Body of pancreas (tissue), 4 donors: ENCODE data around the gene ACKR1. TPM values are rescaled to one million over a fixed set of nuclear protein-coding genes. Genes with fewer than 3 reads are reported as not detected.

Experiments used
- ATAC-seq: fragments of 150-250 bp; one replicate; pipeline ENCODE4 v1.9.1; 2016
- DNase-seq, 4 donors: peaks; one replicate each; pipeline ENCODE4 v3.0.0-alpha.2; 2019
- H3K27ac ChIP-seq, 4 donors: fragments of 200-600 bp; sonication (generic); 1 replicate in 3 of 4; 2 replicates in 1 of 4; pipeline versions ENCODE4 v1.5.1 to v1.6.1; 2016 to 2019; ENCODE audit warnings: mild to moderate bottlenecking in 1 of 4, mixed read lengths in 1 of 4, moderate library complexity in 1 of 4
- H3K27me3 ChIP-seq, 2 donors: fragments of 200-600 bp; sonication (generic); one replicate each; pipeline ENCODE4 v1.6.0; 2016; ENCODE audit warnings: mild to moderate bottlenecking in 1 of 2
- H3K36me3 ChIP-seq, 2 donors: fragments of 200-600 bp; sonication (generic); replicated peaks in 1 of 2; 2 replicates each; pipeline ENCODE4 v1.5.1; 2016; ENCODE audit warnings: low read depth in 2 of 2; ENCODE audit not compliant: insufficient read depth in 1 of 2
- H3K4me1 ChIP-seq: fragments of 200-600 bp; sonication (generic); one replicate; pipeline ENCODE4 v1.6.0; 2016
- H3K4me3 ChIP-seq, 2 donors: fragments of 200-600 bp; sonication (generic); 1 replicate in 1 of 2; 2 replicates in 1 of 2; pipeline ENCODE4 v1.5.1; 2016 to 2019
- H3K9me3 ChIP-seq, 3 donors: fragments of 200-600 bp; sonication (generic); 1 replicate in 2 of 3; 2 replicates in 1 of 3; pipeline ENCODE4 v1.5.1; 2016
- CTCF ChIP-seq, 7 experiments: fragments of 450-650 bp in 4 of 7; fragments of 200-600 bp in 3 of 7; sonication (generic) in 3 of 7; IDR thresholded peaks; one replicate each; pipeline ENCODE4 v1.5.1; 2016 to 2019; ENCODE audit warnings: antibody characterized with exemption in 7 of 7
- POLR2A ChIP-seq, 3 donors: fragments of 450-650 bp; IDR thresholded peaks; one replicate each; pipeline ENCODE4 v1.6.1; 2016; ENCODE audit warnings: antibody characterized with exemption in 3 of 3, mild to moderate bottlenecking in 2 of 3
- WGBS, 2 donors: methylation state at CpG; one replicate each; pipeline ENCODE4 v1.1.5; 2017; 5-methylcytosine and 5-hydroxymethylcytosine counted together
- intact Hi-C: fragments of 100-400 bp; cut with DNase I; formaldehyde crosslinking; loops from one replicate; pipeline ENCODE4 v1.15.1; 2023
- total RNA-seq, 2 donors: library from RNA; depleted of rRNA; stranded (reverse); fragments of >200 nt; gene quantifications; one replicate each; pipeline ENCODE4 v1.1.0, GENCODE V29; 2016

ACKR1 gene
- total RNA-seq, 2 donors from 2014 or later: 17.5 to 23.6 TPM

- 15 to 24% methylated on average over 2 of the region's 2 CpGs for WGBS, 2 donors
- H3K36me3 ChIP-seq: no peaks in the 10 kb centered on the region
- H3K27ac ChIP-seq: no peak overlapping the region
- H3K4me3 ChIP-seq: no peak overlapping the region
- H3K4me1 ChIP-seq: no peaks in the 10 kb centered on the region
- intact Hi-C loops: no loop called here
- TF ChIP-seq CTCF (IDR thresholded peaks at IDR 0.05) (no peak), POLR2A (IDR thresholded peaks at IDR 0.05) (no peak)
- H3K27me3 ChIP-seq: no peaks in the 10 kb centered on the region
- ATAC-seq (no peak), DNase-seq (no peak)
- no peaks in the 10 kb centered on the region for H3K9me3 ChIP-seq
Observed at GRCh38 chr1:159223004-159223403, 18.3 kb downstream of the ACKR1 start.

- H3K9me3 ChIP-seq: no peaks in the 10 kb centered on the region
- no peak overlapping the region for H3K27ac ChIP-seq
- 55 to 59% methylated on average over 2 of the region's 2 CpGs for WGBS, 2 donors
- DNase-seq (no peak), ATAC-seq (no peak)
- H3K4me3 ChIP-seq: no peak overlapping the region
- TF ChIP-seq CTCF (IDR thresholded peaks at IDR 0.05) (no peak), POLR2A (IDR thresholded peaks at IDR 0.05) (no peak)
- H3K4me1 ChIP-seq: no peaks in the 10 kb centered on the region
- intact Hi-C loops: no loop called here
- no peaks in the 10 kb centered on the region for H3K36me3 ChIP-seq
- H3K27me3 ChIP-seq: no peaks in the 10 kb centered on the region
Observed at GRCh38 chr1:159228554-159228953, 23.9 kb downstream of the ACKR1 start.

- WGBS, 2 donors: 55 to 76% methylated on average over 8 of the region's 8 CpGs
- H3K27ac ChIP-seq: no peak overlapping the region
- TF ChIP-seq POLR2A (IDR thresholded peaks at IDR 0.05) (no peak), CTCF (IDR thresholded peaks at IDR 0.05) (no peak)
Observed at GRCh38 chr1:159229260-159229885, 24.7 kb downstream of the ACKR1 start.

GRCh38 chr1:159229896-159230295, 25.2 kb downstream of the ACKR1 start:
- H3K4me1 ChIP-seq: no peaks in the 10 kb centered on the region
- intact Hi-C loops: no loop called here
- WGBS, 2 donors: 3 to 10% methylated on average over 1 of the region's 1 CpG
- no peak overlapping the region for H3K27ac ChIP-seq
- H3K4me3 ChIP-seq: no peak overlapping the region
- DNase-seq: no peak
- no peaks in the 10 kb centered on the region for H3K36me3 ChIP-seq
- TF ChIP-seq CTCF (IDR thresholded peaks at IDR 0.05) (no peak), POLR2A (IDR thresholded peaks at IDR 0.05) (no peak)
- H3K9me3 ChIP-seq: no peaks in the 10 kb centered on the region
- ATAC-seq: no peak
- H3K27me3 ChIP-seq: no peaks in the 10 kb centered on the region

More at GRCh38 chr1:159229260-159229885, 24.7 kb downstream of the ACKR1 start:
- Histone ChIP-seq H3K9me3 (no peaks in the 10 kb centered on the region), H3K27me3 (no peaks in the 10 kb centered on the region), H3K4me1 (no peaks in the 10 kb centered on the region), H3K36me3 (no peaks in the 10 kb centered on the region), H3K4me3 (no peak overlapping the region)
- ATAC-seq (no peak), DNase-seq (no peak)
- intact Hi-C loops: no loop called here

DNA sequence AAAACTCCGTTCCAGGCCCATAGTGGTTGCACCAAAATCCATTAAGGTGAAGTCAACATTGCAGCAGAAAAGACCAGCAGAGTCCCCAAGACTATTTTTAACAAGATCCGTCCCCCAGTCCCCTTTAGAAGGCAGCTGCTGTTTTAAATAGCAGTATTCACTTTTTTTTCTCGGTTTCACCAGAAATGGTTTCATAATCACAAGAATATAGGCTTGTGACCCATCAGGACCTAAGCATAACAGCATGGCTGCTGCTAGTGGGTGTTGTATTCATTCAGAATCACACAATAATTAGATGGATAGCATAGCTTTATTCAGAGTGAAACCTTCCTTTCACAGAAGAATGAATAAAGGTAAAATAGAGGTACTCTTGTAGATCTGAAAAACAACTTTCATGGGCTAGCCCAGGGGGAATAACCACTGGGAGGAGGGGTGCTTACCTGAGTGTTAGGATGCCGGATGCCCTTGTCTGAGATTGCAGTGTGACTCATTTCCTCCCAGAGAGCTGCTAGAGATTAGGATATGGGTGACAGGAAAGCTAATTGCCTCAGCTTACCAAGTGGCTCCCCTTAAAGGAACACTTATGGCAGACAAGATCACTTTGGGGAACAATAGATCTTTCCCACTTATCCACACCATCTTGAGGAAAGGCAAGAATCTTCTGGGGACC, 35.0 kb downstream of the ACKR1 start:
- no peak overlapping the region for H3K4me3 ChIP-seq
- TF ChIP-seq POLR2A (IDR thresholded peaks at IDR 0.05) (no peak), CTCF (IDR thresholded peaks at IDR 0.05) (no peak)
- 42 to 43% methylated on average over 4 of the region's 4 CpGs for WGBS, 2 donors
- DNase-seq (no peak), ATAC-seq (no peak)
- no peak overlapping the region for H3K27ac ChIP-seq
- no peaks in the 10 kb centered on the region for H3K36me3 ChIP-seq
- no peaks in the 10 kb centered on the region for H3K27me3 ChIP-seq
- H3K9me3 ChIP-seq: no peaks in the 10 kb centered on the region
- no peaks in the 10 kb centered on the region for H3K4me1 ChIP-seq
- intact Hi-C loops: no loop called here
